GM12892 (cell line): ENCODE data around the gene FKBP8.

Source experiments
- POLR2A ChIP-seq: IDR thresholded peaks from 2 replicates; pipeline ENCODE4 v1.6.1; 2011; ENCODE audit warnings: low read depth, low read length, control low read depth
- POLR2AphosphoS5 ChIP-seq: IDR thresholded peaks from 2 replicates; pipeline ENCODE4 v1.6.1; 2011; ENCODE audit warnings: low read depth, low read length, control low read depth
- TAF1 ChIP-seq: IDR thresholded peaks from 2 replicates; pipeline ENCODE4 v1.6.1; 2011; ENCODE audit warnings: low read depth, mild to moderate bottlenecking, control low read depth, low read length, borderline replicate concordance

DNA sequence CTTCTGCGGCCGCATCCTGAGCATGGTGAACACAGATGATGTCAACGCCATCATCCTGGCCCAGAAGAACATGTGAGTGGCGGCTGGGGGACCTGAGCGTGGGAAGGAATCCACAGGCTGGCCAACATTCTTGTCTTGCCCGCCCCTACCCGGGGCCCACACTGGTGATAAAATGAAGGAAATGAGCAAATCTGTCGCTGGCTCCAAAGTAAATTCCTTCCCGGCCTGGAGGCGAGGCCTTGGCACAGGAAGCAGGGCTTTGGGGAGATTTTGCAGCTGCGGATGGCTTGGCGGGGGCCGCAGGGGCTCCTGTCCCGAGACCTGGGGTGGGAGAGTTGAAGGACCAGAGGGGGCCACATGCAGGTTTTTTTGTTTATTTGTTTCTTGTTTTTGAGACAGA lies 18.7 kb upstream of the FKBP8 start:
- no peak for TF ChIP-seq POLR2AphosphoS5
- TF ChIP-seq TAF1: no peak
- TF ChIP-seq POLR2A: no peak
